GM18951 (cell line): Measurements from ENCODE around the gene MLXIP.
"Not testable (repeated sequence)": the region's sequence is repeated elsewhere in the genome, so short reads cannot be mapped to it uniquely, and the experiment has no call there.

Experiments
- POLR2A ChIP-seq: IDR thresholded peaks from 4 replicates; pipeline ENCODE4 v1.6.1; 2011; ENCODE audit warnings: mild to moderate bottlenecking; ENCODE audit not compliant: insufficient read length, insufficient read depth; ENCODE audit errors: extremely low read depth
- in situ Hi-C: fragments of 300-500 bp; cut with MboI; formaldehyde crosslinking; loops from one replicate; pipeline ENCODE4 v1.12.0; 2022; ENCODE audit warnings: low sequenced_read_pairs, mixed read lengths, inconsistent platforms; ENCODE audit not compliant: unreplicated experiment

MLXIP gene

GRCh38 chr12:122042910-122043309, 35.6 kb upstream of the MLXIP start:
- in situ Hi-C loops: no loop called here

GRCh38 chr12:122043476-122043875, 35.1 kb upstream of the MLXIP start:
- in situ Hi-C loops: no loop called here
- no peak for TF ChIP-seq POLR2A

More at GRCh38 chr12:122042910-122043309, 35.6 kb upstream of the MLXIP start:
- no peak for TF ChIP-seq POLR2A

- in situ Hi-C loops: no loop called here
- TF ChIP-seq POLR2A: no peak
These were observed 33.3 kb upstream of the MLXIP start for GRCh38 chr12:122045262-122045661.

GRCh38 chr12:122046145-122046544, 32.4 kb upstream of the MLXIP start:
- in situ Hi-C loops: no loop called here
- TF ChIP-seq POLR2A: no peak

GRCh38 chr12:122048151-122048550, 30.4 kb upstream of the MLXIP start:
- TF ChIP-seq POLR2A: no peak
- in situ Hi-C loops: no loop called here

GRCh38 chr12:122049827-122050226, 28.7 kb upstream of the MLXIP start:
- in situ Hi-C loops: loop anchor here (5.0 kb wide), 1 partner anchor 72 kb away; no protein-coding TSS in a partner anchor
- TF ChIP-seq POLR2A: no peak

GRCh38 chr12:122050706-122051105, 27.9 kb upstream of the MLXIP start:
- in situ Hi-C loops: loop anchor here (5.0 kb wide), 1 partner anchor 72 kb away; no protein-coding TSS in a partner anchor
- no peak for TF ChIP-seq POLR2A

GRCh38 chr12:122051231-122051876, 27.2 kb upstream of the MLXIP start:
- no peak for TF ChIP-seq POLR2A
- in situ Hi-C loops: loop anchor here (5.0 kb wide), 1 partner anchor 71 kb away; no protein-coding TSS in a partner anchor

- in situ Hi-C loops: loop anchor here (5.0 kb wide), 1 partner anchor 70 kb away; no protein-coding TSS in a partner anchor
- no peak for TF ChIP-seq POLR2A
These were observed 26.3 kb upstream of the MLXIP start for GRCh38 chr12:122052285-122052684.

- TF ChIP-seq POLR2A: no peak
- in situ Hi-C loops: loop anchor here (5.0 kb wide), 1 partner anchor 67 kb away; no protein-coding TSS in a partner anchor
These were observed 23.6 kb upstream of the MLXIP start for GRCh38 chr12:122054842-122055520.

- in situ Hi-C loops: not testable (repeated sequence)
These were observed 22.1 kb upstream of the MLXIP start for GRCh38 chr12:122056406-122056805.

- no peak for TF ChIP-seq POLR2A
- in situ Hi-C loops: no loop called here
These were observed 21.4 kb upstream of the MLXIP start for GRCh38 chr12:122057007-122057735.

GRCh38 chr12:122057769-122058168, 20.8 kb upstream of the MLXIP start:
- no peak for TF ChIP-seq POLR2A

More at GRCh38 chr12:122057769-122058168, 20.8 kb upstream of the MLXIP start:
- in situ Hi-C loops: no loop called here
